ENCODE data around the gene GLDC.

DNA sequence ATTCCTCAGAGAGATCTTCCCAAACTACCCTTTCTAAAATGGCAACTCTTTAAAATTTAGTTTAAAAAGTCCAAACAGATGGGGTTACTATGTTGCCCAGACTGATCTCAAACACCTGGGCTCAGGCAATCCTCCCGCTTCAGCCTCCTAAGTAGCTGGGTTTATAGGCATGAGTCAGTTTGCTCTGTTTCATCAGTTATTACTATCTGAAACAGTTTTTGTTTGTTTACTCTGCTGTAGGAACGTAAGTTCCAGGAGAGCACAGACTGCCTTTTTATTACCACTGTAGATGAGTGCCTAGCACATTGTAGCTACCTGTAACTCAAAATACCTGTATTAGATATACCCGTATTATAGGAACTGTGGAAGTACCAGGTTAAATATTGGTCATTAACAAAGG lies 143.1 kb downstream of the GLDC start:
- TF ChIP-seq, protein P1, sequence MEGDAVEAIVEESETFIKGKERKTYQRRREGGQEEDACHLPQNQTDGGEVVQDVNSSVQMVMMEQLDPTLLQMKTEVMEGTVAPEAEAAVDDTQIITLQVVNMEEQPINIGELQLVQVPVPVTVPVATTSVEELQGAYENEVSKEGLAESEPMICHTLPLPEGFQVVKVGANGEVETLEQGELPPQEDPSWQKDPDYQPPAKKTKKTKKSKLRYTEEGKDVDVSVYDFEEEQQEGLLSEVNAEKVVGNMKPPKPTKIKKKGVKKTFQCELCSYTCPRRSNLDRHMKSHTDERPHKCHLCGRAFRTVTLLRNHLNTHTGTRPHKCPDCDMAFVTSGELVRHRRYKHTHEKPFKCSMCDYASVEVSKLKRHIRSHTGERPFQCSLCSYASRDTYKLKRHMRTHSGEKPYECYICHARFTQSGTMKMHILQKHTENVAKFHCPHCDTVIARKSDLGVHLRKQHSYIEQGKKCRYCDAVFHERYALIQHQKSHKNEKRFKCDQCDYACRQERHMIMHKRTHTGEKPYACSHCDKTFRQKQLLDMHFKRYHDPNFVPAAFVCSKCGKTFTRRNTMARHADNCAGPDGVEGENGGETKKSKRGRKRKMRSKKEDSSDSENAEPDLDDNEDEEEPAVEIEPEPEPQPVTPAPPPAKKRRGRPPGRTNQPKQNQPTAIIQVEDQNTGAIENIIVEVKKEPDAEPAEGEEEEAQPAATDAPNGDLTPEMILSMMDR (IDR thresholded peaks at IDR 0.05): no peak
- TF ChIP-seq POLR2A (IDR thresholded peaks at IDR 0.05) (no peak), EP300 (IDR thresholded peaks at IDR 0.05) (no peak)

All from tibial nerve (tissue), 4 donors.